Mesendoderm (in vitro differentiated cells): ENCODE results near the gene ALDH9A1.
A peak's percentile ranks its signal among the peaks of the same experiment; 100 is the strongest.
"Not testable (repeated sequence)": the region's sequence is repeated elsewhere in the genome, so short reads cannot be mapped to it uniquely, and the experiment has no call there.

ENCODE experiments used
- DNase-seq: peaks from one replicate; pipeline ENCODE4 v3.0.0; 2013
- H2AK5ac ChIP-seq: 2 replicates; pipeline ENCODE4 v1.6.1; 2013; ENCODE audit warnings: low read length, inconsistent platforms
- H2BK120ac ChIP-seq: 2 replicates; pipeline ENCODE4 v1.6.1; 2013; ENCODE audit warnings: low read depth, mild to moderate bottlenecking, low read length, moderate library complexity, mixed read lengths
- H2BK15ac ChIP-seq: replicated peaks from 2 replicates; pipeline ENCODE4 v1.6.1; 2013; ENCODE audit warnings: low read depth, mild to moderate bottlenecking, moderate library complexity
- H2BK5ac ChIP-seq: 2 replicates; pipeline ENCODE4 v1.6.1; 2013; ENCODE audit warnings: low read length, inconsistent platforms
- H3K18ac ChIP-seq: 2 replicates; pipeline ENCODE4 v1.6.1; 2013; ENCODE audit warnings: mild to moderate bottlenecking, low read length, mixed read lengths
- H3K23ac ChIP-seq: one replicate; pipeline ENCODE4 v1.6.1; 2013; ENCODE audit warnings: low read length
- H3K27ac ChIP-seq: 2 replicates; pipeline ENCODE4 v1.5.1; 2013; ENCODE audit warnings: low read depth, mild to moderate bottlenecking, inconsistent platforms, low read length, moderate library complexity
- H3K27me3 ChIP-seq: 2 replicates; pipeline ENCODE4 v1.6.1; 2013; ENCODE audit warnings: low read length, control low read depth, mild to moderate bottlenecking, inconsistent platforms; ENCODE audit not compliant: insufficient read depth, poor library complexity
- H3K36me3 ChIP-seq: 2 replicates; pipeline ENCODE4 v1.6.1; 2013; ENCODE audit warnings: low read length, inconsistent platforms; ENCODE audit not compliant: control insufficient read depth, insufficient read depth
- H3K4ac ChIP-seq: one replicate; pipeline ENCODE4 v1.6.1; 2013; ENCODE audit warnings: low read depth, mild to moderate bottlenecking, low read length, moderate library complexity
- H3K4me1 ChIP-seq: 2 replicates; pipeline ENCODE4 v1.6.1; 2013; ENCODE audit warnings: low read depth, low read length, inconsistent platforms; ENCODE audit not compliant: control insufficient read depth
- H3K4me2 ChIP-seq: 2 replicates; pipeline ENCODE4 v1.6.1; 2013; ENCODE audit warnings: low read length
- H3K4me3 ChIP-seq: 2 replicates; pipeline ENCODE4 v1.5.1; 2013; ENCODE audit warnings: mild to moderate bottlenecking, low read length
- H3K56ac ChIP-seq: one replicate; pipeline ENCODE4 v1.6.1; 2013; ENCODE audit warnings: low read length
- H3K79me1 ChIP-seq: 2 replicates; pipeline ENCODE4 v1.6.1; 2013; ENCODE audit warnings: low read length, inconsistent platforms
- H3K79me2 ChIP-seq: 2 replicates; pipeline ENCODE4 v1.6.1; 2013; ENCODE audit warnings: mild to moderate bottlenecking, low read length; ENCODE audit not compliant: control insufficient read depth, insufficient read depth
- H3K9ac ChIP-seq: 2 replicates; pipeline ENCODE4 v1.6.1; 2013; ENCODE audit warnings: low read length, inconsistent platforms
- H4K5ac ChIP-seq: one replicate; pipeline ENCODE4 v1.6.1; 2013; ENCODE audit warnings: low read length
- H4K8ac ChIP-seq: one replicate; pipeline ENCODE4 v1.6.1; 2013; ENCODE audit warnings: low read depth, mild to moderate bottlenecking, control low read depth, low read length, moderate library complexity
- WGBS: extraction: QIAGEN DNeasy Blood & Tissue Kit; methylation state at CpG from one replicate; pipeline ENCODE4 v1.1.7; 2013; ENCODE audit warnings: low lambda C conversion rate, missing lambda C conversion rate; ENCODE audit not compliant: insufficient coverage; ENCODE audit errors: extremely low coverage; 5-methylcytosine and 5-hydroxymethylcytosine counted together

Gene ALDH9A1

GRCh38 chr1:165662186-165662585 is 36.2 kb downstream of the ALDH9A1 start:
- WGBS, result no CpG with 5 or more reads among the region's 3 CpGs

GRCh38 chr1:165661703-165662102 is 36.7 kb downstream of the ALDH9A1 start:
- no peak overlapping the region for H3K18ac ChIP-seq
- no peaks in the 10 kb centered on the region for H3K79me2 ChIP-seq
- H3K9ac ChIP-seq, result no peak overlapping the region
- no peak overlapping the region for H2AK5ac ChIP-seq
- no peak overlapping the region for H3K23ac ChIP-seq
- no peaks in the 10 kb centered on the region for H3K4me1 ChIP-seq
- no peak overlapping the region for H2BK5ac ChIP-seq
- no peak overlapping the region for H3K27ac ChIP-seq
- no peak overlapping the region for H2BK120ac ChIP-seq
- no peaks in the 10 kb centered on the region for H3K27me3 ChIP-seq
- H3K4me3 ChIP-seq, result no peak overlapping the region
- H4K8ac ChIP-seq, result no peak overlapping the region
- no peaks in the 10 kb centered on the region for H3K79me1 ChIP-seq
- no peak overlapping the region for H3K4ac ChIP-seq
- no peak overlapping the region for H3K4me2 ChIP-seq
- no peak overlapping the region for H2BK15ac ChIP-seq
- no peak overlapping the region for H3K56ac ChIP-seq
- WGBS, result no CpG with 5 or more reads among the region's 2 CpGs
- peaks cover 4% of the 10 kb centered on the region for H3K36me3 ChIP-seq
- DNase-seq, result no peak
- no peak overlapping the region for H4K5ac ChIP-seq

More at GRCh38 chr1:165662186-165662585, 36.2 kb downstream of the ALDH9A1 start:
- Histone ChIP-seq H3K27ac (no peak overlapping the region), H3K4me3 (no peak overlapping the region), H2BK15ac (no peak overlapping the region), H2BK5ac (no peak overlapping the region), H3K36me3 (peaks cover 4% of the 10 kb centered on the region), H3K79me1 (no peaks in the 10 kb centered on the region), H2BK120ac (no peak overlapping the region), H3K4me1 (no peaks in the 10 kb centered on the region), H4K5ac (no peak overlapping the region), H2AK5ac (no peak overlapping the region), H3K27me3 (no peaks in the 10 kb centered on the region), H3K79me2 (no peaks in the 10 kb centered on the region), H3K18ac (no peak overlapping the region), H3K4me2 (no peak overlapping the region), H3K56ac (no peak overlapping the region), H3K9ac (no peak overlapping the region), H4K8ac (no peak overlapping the region), H3K4ac (no peak overlapping the region), H3K23ac (no peak overlapping the region)
- no peak for DNase-seq

GRCh38 chr1:165659581-165659895 is 38.8 kb downstream of the ALDH9A1 start:
- no peak overlapping the region for H3K4me2 ChIP-seq
- no peak overlapping the region for H2BK15ac ChIP-seq
- H2AK5ac ChIP-seq, result no peak overlapping the region
- DNase-seq, result peak; percentile 83
- H2BK5ac ChIP-seq, result no peak overlapping the region
- peaks cover 4% of the 10 kb centered on the region for H3K36me3 ChIP-seq
- H2BK120ac ChIP-seq, result no peak overlapping the region
- H3K27me3 ChIP-seq, result no peaks in the 10 kb centered on the region
- no peaks in the 10 kb centered on the region for H3K79me1 ChIP-seq
- no peak overlapping the region for H3K4me3 ChIP-seq
- no peak overlapping the region for H3K18ac ChIP-seq
- no CpG with 5 or more reads among the region's 3 CpGs for WGBS
- H4K5ac ChIP-seq, result no peak overlapping the region
- H3K4me1 ChIP-seq, result no peaks in the 10 kb centered on the region
- H3K9ac ChIP-seq, result no peak overlapping the region
- H3K27ac ChIP-seq, result no peak overlapping the region
- H3K56ac ChIP-seq, result no peak overlapping the region
- no peaks in the 10 kb centered on the region for H3K79me2 ChIP-seq
- H3K4ac ChIP-seq, result no peak overlapping the region
- H4K8ac ChIP-seq, result no peak overlapping the region
- no peak overlapping the region for H3K23ac ChIP-seq

GRCh38 chr1:165658766-165659580 is 39.4 kb downstream of the ALDH9A1 start:
- H3K4ac ChIP-seq, H4K8ac ChIP-seq, H3K36me3 ChIP-seq, H3K4me3 ChIP-seq, H3K23ac ChIP-seq, H2BK15ac ChIP-seq, H3K4me2 ChIP-seq, H3K4me1 ChIP-seq, H3K56ac ChIP-seq, H3K27me3 ChIP-seq, H3K79me1 ChIP-seq, H2BK5ac ChIP-seq, H2BK120ac ChIP-seq, H3K79me2 ChIP-seq, H4K5ac ChIP-seq, H3K18ac ChIP-seq, DNase-seq, H3K27ac ChIP-seq, H2AK5ac ChIP-seq, H3K9ac ChIP-seq: not testable (repeated sequence)
- no CpG with 5 or more reads among the region's 9 CpGs for WGBS

GRCh38 chr1:165650981-165651625 is 47.3 kb downstream of the ALDH9A1 start:
- H3K79me2 ChIP-seq, result no peaks in the 10 kb centered on the region
- H3K4me2 ChIP-seq, result no peak overlapping the region
- H4K8ac ChIP-seq, result peak overlapping the region; percentile 70
- no peak overlapping the region for H3K27ac ChIP-seq
- H3K4me3 ChIP-seq, result no peak overlapping the region
- no peaks in the 10 kb centered on the region for H3K27me3 ChIP-seq
- H3K18ac ChIP-seq, result no peak overlapping the region
- H2AK5ac ChIP-seq, result no peak overlapping the region
- no peak overlapping the region for H4K5ac ChIP-seq
- peaks cover 3% of the 10 kb centered on the region for H3K79me1 ChIP-seq
- no peak overlapping the region for H3K9ac ChIP-seq
- no peaks in the 10 kb centered on the region for H3K36me3 ChIP-seq
- no peak overlapping the region for H3K23ac ChIP-seq
- H3K4me1 ChIP-seq, result no peaks in the 10 kb centered on the region
- no peak overlapping the region for H3K56ac ChIP-seq
- H3K4ac ChIP-seq, result no peak overlapping the region
- no peak overlapping the region for H2BK120ac ChIP-seq
- H2BK15ac ChIP-seq, result no peak overlapping the region
- DNase-seq, result no peak
- no CpG with 5 or more reads among the region's 9 CpGs for whole genome bisulfite sequencing
- no peak overlapping the region for H2BK5ac ChIP-seq
